Adipocyte (in vitro differentiated cells): Measurements from ENCODE around the gene CLDN34.

Source experiments
- DNase-seq: peaks from one replicate; pipeline ENCODE4 v3.0.0-alpha.2; 2015; ENCODE audit warnings: low read depth
- H3K27me3 ChIP-seq: replicated peaks from 2 replicates; pipeline ENCODE4 v1.7.0; 2013; ENCODE audit warnings: mild to moderate bottlenecking, low read length, moderate library complexity; ENCODE audit not compliant: control insufficient read depth, insufficient read depth
- H3K36me3 ChIP-seq: 2 replicates; pipeline ENCODE4 v1.7.0; 2013; ENCODE audit warnings: low read length, mild to moderate bottlenecking, moderate library complexity; ENCODE audit not compliant: control insufficient read depth, insufficient read depth, severe bottlenecking
- H3K4me1 ChIP-seq: 2 replicates; pipeline ENCODE4 v1.7.0; 2013; ENCODE audit warnings: mild to moderate bottlenecking, low read length, moderate library complexity; ENCODE audit not compliant: control insufficient read depth, insufficient read depth
- H3K4me3 ChIP-seq: 2 replicates; pipeline ENCODE4 v1.7.0; 2013; ENCODE audit warnings: mild to moderate bottlenecking, low read length, moderate library complexity
- H3K9ac ChIP-seq: 2 replicates; pipeline ENCODE4 v1.7.0; 2013; ENCODE audit warnings: mild to moderate bottlenecking, low read length, moderate library complexity
- H3K9me3 ChIP-seq: 2 replicates; pipeline ENCODE4 v1.7.0; 2013; ENCODE audit warnings: mild to moderate bottlenecking, low read length, moderate library complexity; ENCODE audit not compliant: control insufficient read depth

The CLDN34 gene

DNA sequence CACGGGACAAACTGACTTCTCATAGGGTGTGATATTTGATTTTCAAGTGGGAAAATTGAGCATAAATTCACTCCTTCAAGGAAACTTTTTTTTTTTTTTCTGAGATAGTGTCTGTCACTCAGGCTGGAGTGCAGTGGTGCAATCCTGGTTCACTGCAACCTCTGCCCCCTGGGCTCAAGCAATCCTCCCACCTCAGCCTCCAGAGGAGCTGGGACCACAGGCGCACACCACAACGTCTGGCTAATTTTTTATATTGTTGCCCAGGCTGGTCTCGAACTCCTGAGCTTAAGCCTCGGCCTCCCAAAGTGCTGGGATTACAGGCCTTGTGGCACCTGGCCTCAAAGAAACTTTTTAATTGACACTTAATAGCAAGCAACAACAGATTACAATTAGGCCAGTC is 13.8 kb downstream of the CLDN34 start:
- no peak for DNase-seq
- H3K36me3 ChIP-seq: no peaks in the 10 kb centered on the region

GRCh38 chrX:9983441-9983840 is 16.3 kb downstream of the CLDN34 start:
- peaks cover 6% of the 10 kb centered on the region for H3K27me3 ChIP-seq
- no peaks in the 10 kb centered on the region for H3K9me3 ChIP-seq
- no peaks in the 10 kb centered on the region for H3K36me3 ChIP-seq
- DNase-seq: no peak
- no peak overlapping the region for H3K9ac ChIP-seq
- H3K4me3 ChIP-seq: no peak overlapping the region
- no peaks in the 10 kb centered on the region for H3K4me1 ChIP-seq

More for the DNA sequence above, 13.8 kb downstream of the CLDN34 start:
- no peak overlapping the region for H3K9ac ChIP-seq
- peaks cover 4% of the 10 kb centered on the region for H3K27me3 ChIP-seq
- no peak overlapping the region for H3K4me3 ChIP-seq
- H3K9me3 ChIP-seq: no peaks in the 10 kb centered on the region
- H3K4me1 ChIP-seq: no peaks in the 10 kb centered on the region

DNA sequence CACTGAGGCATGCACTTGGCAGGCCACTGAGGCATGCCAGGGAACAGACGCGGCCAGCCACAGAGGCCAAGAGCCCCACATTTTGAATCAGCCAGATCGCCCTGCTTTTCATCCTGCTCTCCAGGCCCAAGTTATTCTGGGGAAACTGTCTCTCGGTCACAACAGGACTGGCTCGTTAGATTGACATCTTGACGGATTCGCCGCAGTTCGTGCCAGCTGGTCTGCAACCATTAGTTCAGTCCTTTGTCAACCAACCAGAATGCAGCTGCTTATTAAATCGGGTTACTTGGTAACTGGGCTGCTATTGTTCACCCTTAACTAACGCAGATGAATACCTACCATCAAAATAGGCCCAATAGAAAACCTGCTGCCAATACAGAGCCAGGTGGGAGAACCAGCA is 16.7 kb downstream of the CLDN34 start:
- H3K36me3 ChIP-seq: no peaks in the 10 kb centered on the region
- no peaks in the 10 kb centered on the region for H3K9me3 ChIP-seq
- peaks cover 6% of the 10 kb centered on the region for H3K27me3 ChIP-seq
- no peak for DNase-seq
- no peak overlapping the region for H3K9ac ChIP-seq
- no peak overlapping the region for H3K4me3 ChIP-seq
- H3K4me1 ChIP-seq: no peaks in the 10 kb centered on the region

GRCh38 chrX:9988762-9989161 is 21.6 kb downstream of the CLDN34 start:
- Histone ChIP-seq H3K36me3 (no peaks in the 10 kb centered on the region), H3K9ac (no peak overlapping the region), H3K9me3 (no peaks in the 10 kb centered on the region), H3K27me3 (peaks cover 6% of the 10 kb centered on the region), H3K4me3 (no peak overlapping the region), H3K4me1 (no peaks in the 10 kb centered on the region)
- DNase-seq: peak; percentile 48

GRCh38 chrX:9992061-9992460 is 24.9 kb downstream of the CLDN34 start:
- no peak overlapping the region for H3K4me3 ChIP-seq
- no peak for DNase-seq
- no peaks in the 10 kb centered on the region for H3K4me1 ChIP-seq
- no peaks in the 10 kb centered on the region for H3K9me3 ChIP-seq
- no peaks in the 10 kb centered on the region for H3K36me3 ChIP-seq
- H3K27me3 ChIP-seq: no peaks in the 10 kb centered on the region
- H3K9ac ChIP-seq: no peak overlapping the region

DNA sequence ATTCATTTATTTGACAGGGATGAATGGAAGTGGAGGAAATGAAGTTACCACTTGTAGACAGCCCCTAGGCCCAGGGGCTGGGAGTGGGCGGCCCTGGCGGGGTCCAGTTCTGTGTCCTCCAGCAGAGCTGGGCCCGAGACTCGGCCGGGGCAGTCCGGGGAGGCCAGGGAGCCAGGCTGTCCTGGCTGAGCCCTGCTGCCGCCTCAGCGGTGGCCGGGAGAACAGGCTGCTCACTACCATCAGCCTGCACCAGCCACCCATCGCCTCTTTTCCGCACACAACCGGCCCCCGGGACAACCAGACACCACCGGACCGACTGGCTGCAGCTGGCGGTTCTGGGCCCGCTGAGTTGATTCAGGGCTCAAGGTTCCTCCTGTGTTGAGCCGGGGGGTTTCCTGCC is 25.6 kb downstream of the CLDN34 start:
- no peaks in the 10 kb centered on the region for H3K4me1 ChIP-seq
- no peak overlapping the region for H3K4me3 ChIP-seq
- no peak for DNase-seq
- no peak overlapping the region for H3K9ac ChIP-seq
- H3K27me3 ChIP-seq: no peaks in the 10 kb centered on the region
- H3K9me3 ChIP-seq: no peaks in the 10 kb centered on the region
- H3K36me3 ChIP-seq: no peaks in the 10 kb centered on the region

DNA sequence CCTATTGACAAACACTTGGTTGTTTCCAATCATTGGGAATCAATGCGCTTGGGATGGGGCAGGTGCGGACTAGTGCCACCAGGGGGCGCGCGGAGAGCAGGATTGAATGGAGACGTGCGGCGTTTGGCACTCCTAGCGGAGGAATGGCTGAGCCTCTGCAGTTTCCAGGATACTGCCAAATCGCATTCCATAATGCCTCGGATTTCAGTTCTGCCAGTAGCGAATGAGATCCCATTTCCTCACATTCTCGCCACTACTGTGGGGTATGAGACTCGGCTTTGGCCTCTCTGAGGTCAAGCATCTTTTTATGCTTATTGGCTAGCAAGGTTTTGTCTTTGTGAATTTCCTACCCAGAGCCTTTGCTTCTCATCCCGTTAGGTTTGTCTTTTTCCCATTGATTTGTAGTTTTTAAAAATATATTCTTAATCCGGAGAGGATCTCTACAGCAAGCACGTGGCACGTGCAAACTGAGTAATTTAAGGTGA is 28.7 kb downstream of the CLDN34 start:
- Histone ChIP-seq H3K27me3 (no peaks in the 10 kb centered on the region), H3K9ac (no peak overlapping the region), H3K4me1 (no peaks in the 10 kb centered on the region), H3K9me3 (no peaks in the 10 kb centered on the region), H3K36me3 (no peaks in the 10 kb centered on the region), H3K4me3 (no peak overlapping the region)
- DNase-seq: peak; percentile 90

- Histone ChIP-seq H3K27me3 (no peaks in the 10 kb centered on the region), H3K9ac (no peak overlapping the region), H3K4me1 (no peaks in the 10 kb centered on the region), H3K9me3 (no peaks in the 10 kb centered on the region), H3K36me3 (no peaks in the 10 kb centered on the region), H3K4me3 (no peak overlapping the region)
- DNase-seq: no peak
Measured at GRCh38 chrX:9997041-9997440, 29.9 kb downstream of the CLDN34 start.

DNA sequence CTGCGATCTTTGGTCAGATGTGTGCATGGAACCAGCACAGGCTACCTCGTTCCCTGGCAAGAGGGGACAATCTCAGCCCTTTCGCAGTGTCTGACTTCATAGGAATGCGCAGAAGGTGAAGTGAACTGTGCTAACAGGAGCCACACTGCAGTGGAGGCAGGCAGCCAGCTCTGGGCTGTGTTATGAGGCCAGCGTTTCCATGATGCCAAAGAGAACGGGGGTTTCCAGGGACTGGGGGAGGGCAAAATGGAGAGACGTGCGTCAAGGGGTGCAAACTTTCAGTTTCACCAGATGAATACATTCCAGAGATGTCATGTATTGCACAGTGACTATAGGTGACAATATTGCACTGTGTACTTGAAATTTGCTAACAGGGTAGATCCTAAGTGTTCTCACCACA is 30.4 kb downstream of the CLDN34 start:
- Histone ChIP-seq H3K36me3 (no peaks in the 10 kb centered on the region), H3K4me1 (no peaks in the 10 kb centered on the region), H3K9ac (no peak overlapping the region), H3K9me3 (no peaks in the 10 kb centered on the region), H3K4me3 (no peak overlapping the region), H3K27me3 (no peaks in the 10 kb centered on the region)
- DNase-seq: no peak

- Histone ChIP-seq H3K4me3 (no peak overlapping the region), H3K36me3 (no peaks in the 10 kb centered on the region), H3K27me3 (no peaks in the 10 kb centered on the region), H3K9me3 (no peaks in the 10 kb centered on the region), H3K9ac (no peak overlapping the region), H3K4me1 (no peaks in the 10 kb centered on the region)
- peak; percentile 24 for DNase-seq
Measured at GRCh38 chrX:10001496-10001895, 34.3 kb downstream of the CLDN34 start.

- no peaks in the 10 kb centered on the region for H3K4me1 ChIP-seq
- H3K36me3 ChIP-seq: no peaks in the 10 kb centered on the region
- no peaks in the 10 kb centered on the region for H3K9me3 ChIP-seq
- H3K27me3 ChIP-seq: peaks cover 3% of the 10 kb centered on the region
- no peak overlapping the region for H3K4me3 ChIP-seq
- no peak for DNase-seq
- H3K9ac ChIP-seq: no peak overlapping the region
Measured at GRCh38 chrX:10004832-10005475, 37.8 kb downstream of the CLDN34 start.

DNA sequence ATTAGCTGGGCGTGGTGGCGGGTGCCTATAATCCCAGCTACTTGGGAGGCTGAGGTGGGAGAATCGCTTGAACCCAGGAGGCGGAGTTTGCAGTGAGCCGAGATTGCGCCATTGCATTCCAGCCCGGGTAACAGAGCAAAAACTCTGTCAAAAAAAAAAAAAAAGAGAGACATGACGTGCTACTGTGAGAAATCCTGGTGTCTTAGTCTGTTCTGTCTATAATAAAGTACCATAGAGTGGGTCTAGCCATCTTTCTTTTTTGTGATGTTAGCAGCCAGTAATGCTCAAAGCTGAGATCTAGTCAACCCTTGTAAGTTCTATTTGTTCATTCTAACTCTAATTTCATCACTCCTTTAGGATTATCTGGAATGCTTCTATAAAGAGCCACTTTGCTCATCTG is 38.9 kb downstream of the CLDN34 start:
- H3K9ac ChIP-seq: no peak overlapping the region
- no peak for DNase-seq
- H3K36me3 ChIP-seq: no peaks in the 10 kb centered on the region
- H3K4me3 ChIP-seq: no peak overlapping the region
- H3K27me3 ChIP-seq: peaks cover 6% of the 10 kb centered on the region
- H3K9me3 ChIP-seq: no peaks in the 10 kb centered on the region
- no peaks in the 10 kb centered on the region for H3K4me1 ChIP-seq
